Measurements from ENCODE around the gene SFT2D1.
A peak's percentile ranks its signal among the peaks of the same experiment; 100 is the strongest.

SFT2D1 gene

GRCh38 chr6:166275714-166276166 lies 66.6 kb downstream of the SFT2D1 start:
- H3K4me3 ChIP-seq (ENCODE audit: low read length) = no peak overlapping the region
- peak; percentile 91 for TF ChIP-seq CTCF (conservative IDR thresholded peaks at IDR 0.05; ENCODE audit: low read depth, low read length)
- no peak for DNase-seq (ENCODE audit: low read depth)

GRCh38 chr6:166274739-166275370 lies 67.5 kb downstream of the SFT2D1 start:
- no peak for DNase-seq (ENCODE audit: low read depth)
- TF ChIP-seq CTCF (conservative IDR thresholded peaks at IDR 0.05; ENCODE audit: low read depth, low read length) = no peak
- H3K4me3 ChIP-seq (ENCODE audit: low read length) = no peak overlapping the region

- H3K4me3 ChIP-seq (ENCODE audit: low read length) = no peak overlapping the region
- no peak for DNase-seq (ENCODE audit: low read depth)
- no peak for TF ChIP-seq CTCF (conservative IDR thresholded peaks at IDR 0.05; ENCODE audit: low read depth, low read length)
Measured at GRCh38 chr6:166274163-166274562, 68.2 kb downstream of the SFT2D1 start.

GRCh38 chr6:166271376-166271765 lies 71.0 kb downstream of the SFT2D1 start:
- no peak overlapping the region for H3K4me3 ChIP-seq (ENCODE audit: low read length)
- no peak for TF ChIP-seq CTCF (conservative IDR thresholded peaks at IDR 0.05; ENCODE audit: low read depth, low read length)
- no peak for DNase-seq (ENCODE audit: low read depth)

GRCh38 chr6:166270706-166271375 lies 71.5 kb downstream of the SFT2D1 start:
- no peak for TF ChIP-seq CTCF (conservative IDR thresholded peaks at IDR 0.05; ENCODE audit: low read depth, low read length)
- no peak for DNase-seq (ENCODE audit: low read depth)
- no peak overlapping the region for H3K4me3 ChIP-seq (ENCODE audit: low read length)

Measured in retinal pigment epithelial cell (primary cell).